GM03348 (cell line): ENCODE results near the gene IL36A.

Experiments used
- DNase-seq: peaks from one replicate; pipeline ENCODE4 v3.0.0; 2012; ENCODE audit warnings: low spot score

Gene IL36A

GRCh38 chr2:113050921-113051895, 45.9 kb downstream of the IL36A start:
- no peak for DNase-seq

GRCh38 chr2:113052396-113052917, 47.2 kb downstream of the IL36A start, which contains the start of gene IL36B:
Gene IL36B, minus strand, starts transcription at chr2:113052867.
- DNase-seq: no peak

GRCh38 chr2:113053666-113054065, 48.4 kb downstream of the IL36A start:
- DNase-seq: no peak

- DNase-seq: no peak
Observed at GRCh38 chr2:113054066-113054465, 48.8 kb downstream of the IL36A start.

- no peak for DNase-seq
Observed at GRCh38 chr2:113056521-113056920, 51.3 kb downstream of the IL36A start.

- no peak for DNase-seq
Observed at GRCh38 chr2:113057117-113057516, 51.9 kb downstream of the IL36A start.
